ENCODE data around the gene HS3ST3A1. TPM values are rescaled to one million over a fixed set of nuclear protein-coding genes. Genes with fewer than 3 reads are reported as not detected.

Gene HS3ST3A1
- total RNA-seq, 3 donors from 2014 or later = 0.27 TPM; not detected in 2

- peaks cover 16% of the 10 kb centered on the region for H3K27me3 Mint-ChIP-seq (ENCODE audit: low read depth)
- H3K9me3 Mint-ChIP-seq = no peaks in the 10 kb centered on the region
- no peaks in the 10 kb centered on the region for H3K36me3 Mint-ChIP-seq (ENCODE audit: insufficient read depth)
- peaks cover 3% of the 10 kb centered on the region for H3K4me1 Mint-ChIP-seq (ENCODE audit: low read depth)
- DNase-seq = no peak
- no peak for ATAC-seq
- H3K4me3 Mint-ChIP-seq = no peak overlapping the region
These were observed 8.0 kb downstream of the HS3ST3A1 start for GRCh38 chr17:13593757-13594156.

DNA sequence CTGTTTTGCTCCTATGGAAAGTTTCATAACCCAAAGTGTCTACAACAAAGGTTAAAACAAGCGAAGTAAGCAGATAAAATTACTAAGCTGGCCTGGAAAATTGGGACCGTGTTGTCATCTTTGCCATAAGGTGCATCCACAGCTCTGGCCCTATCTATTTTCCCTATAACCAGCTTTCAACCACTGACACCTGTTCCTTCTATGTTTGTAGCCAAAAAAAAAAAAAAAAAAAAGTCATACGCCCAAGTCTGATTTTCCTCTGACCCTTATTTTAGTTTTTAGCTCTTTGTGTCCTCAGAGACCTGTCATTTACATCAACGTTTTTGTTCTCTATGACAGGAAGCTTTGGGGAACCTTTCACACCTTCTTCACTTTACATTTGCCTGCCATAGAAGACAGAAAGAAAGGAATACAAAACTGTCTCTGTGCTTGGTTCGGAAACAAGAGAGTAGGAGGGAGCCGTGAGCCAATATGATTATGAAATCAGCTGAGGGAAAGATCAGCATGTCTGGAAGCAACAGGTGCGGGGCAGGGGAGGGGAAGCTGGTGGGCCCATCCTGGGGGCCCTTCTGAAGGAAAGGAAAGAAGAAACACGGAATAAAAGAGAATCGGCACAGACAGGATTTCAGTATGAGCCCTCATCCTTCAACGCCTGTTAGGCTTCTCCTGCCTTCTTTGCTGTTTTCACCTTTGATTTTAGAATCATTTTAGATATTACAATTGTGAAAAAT is 8.5 kb downstream of the HS3ST3A1 start:
- no peaks in the 10 kb centered on the region for H3K36me3 Mint-ChIP-seq (ENCODE audit: insufficient read depth)
- no peaks in the 10 kb centered on the region for H3K9me3 Mint-ChIP-seq
- ATAC-seq (no peak), DNase-seq (no peak)
- peaks cover 13% of the 10 kb centered on the region for H3K27me3 Mint-ChIP-seq (ENCODE audit: low read depth)
- peaks cover 3% of the 10 kb centered on the region for H3K4me1 Mint-ChIP-seq (ENCODE audit: low read depth)
- H3K4me3 Mint-ChIP-seq = no peak overlapping the region

DNA sequence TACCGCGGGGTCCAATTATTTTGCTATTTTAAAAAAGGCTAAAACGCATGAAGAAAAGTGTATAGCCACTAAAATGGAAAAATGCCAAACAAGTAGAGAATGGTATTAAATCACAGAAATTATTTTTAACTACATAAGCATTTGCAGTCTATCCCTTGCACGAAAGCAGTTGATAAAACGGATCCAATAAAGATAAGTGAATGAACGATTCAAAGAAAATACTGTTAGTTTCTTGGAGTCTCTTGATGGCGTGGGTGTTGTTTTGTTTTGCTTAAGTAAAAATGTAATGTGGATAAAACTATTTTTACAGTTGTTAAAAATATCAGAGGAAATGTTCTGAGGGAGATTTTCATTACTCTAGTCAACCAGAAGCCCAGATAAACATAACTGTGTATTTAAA is 9.3 kb downstream of the HS3ST3A1 start:
- Mint-ChIP-seq H3K36me3 (ENCODE audit: insufficient read depth) (no peaks in the 10 kb centered on the region), H3K4me3 (no peak overlapping the region), H3K4me1 (ENCODE audit: low read depth) (peaks cover 3% of the 10 kb centered on the region), H3K27me3 (ENCODE audit: low read depth) (peaks cover 13% of the 10 kb centered on the region), H3K9me3 (no peaks in the 10 kb centered on the region)
- DNase-seq (no peak), ATAC-seq (no peak)

DNA sequence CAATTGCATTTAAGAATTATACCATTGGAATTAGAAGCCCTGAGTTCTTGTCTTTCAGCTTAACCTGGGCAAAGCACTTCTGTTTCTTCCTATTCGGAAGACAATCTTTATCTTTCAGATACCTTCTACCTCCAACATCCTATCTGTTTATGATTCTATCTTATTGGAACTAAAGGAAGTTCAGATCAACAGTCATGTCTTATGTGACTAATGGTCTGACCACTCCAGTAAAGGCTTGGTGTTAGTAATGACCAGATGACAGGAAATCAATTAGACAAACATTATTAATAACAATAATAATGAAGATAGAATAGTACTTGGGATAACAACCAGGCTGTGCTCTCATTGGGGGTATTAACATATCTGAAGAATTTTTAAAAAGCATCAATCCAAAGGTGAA is 11.3 kb downstream of the HS3ST3A1 start:
- no peak for ATAC-seq
- Mint-ChIP-seq H3K4me3 (no peak overlapping the region), H3K4me1 (ENCODE audit: low read depth) (peaks cover 3% of the 10 kb centered on the region), H3K36me3 (ENCODE audit: insufficient read depth) (no peaks in the 10 kb centered on the region), H3K27me3 (ENCODE audit: low read depth) (peaks cover 11% of the 10 kb centered on the region), H3K9me3 (no peaks in the 10 kb centered on the region)
- no peak for DNase-seq

DNA sequence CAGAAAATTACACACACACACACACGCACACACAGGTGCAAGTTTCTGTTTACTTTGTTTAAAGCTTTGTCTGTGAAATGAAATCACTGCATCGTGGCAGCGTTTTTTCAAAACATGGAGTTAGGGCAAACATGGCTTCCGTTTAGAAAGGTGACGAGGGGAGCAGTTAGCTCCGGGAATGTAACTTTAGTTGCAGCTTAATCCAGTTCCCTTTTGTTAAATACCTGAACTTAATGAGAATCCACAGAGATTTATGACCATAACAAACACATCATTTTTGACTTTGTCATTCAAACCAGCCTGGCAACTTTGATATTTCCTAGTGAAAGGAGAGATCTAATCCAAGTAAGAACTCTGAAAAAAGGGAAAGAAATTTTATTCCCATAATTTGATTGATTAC is 12.1 kb downstream of the HS3ST3A1 start:
- Mint-ChIP-seq H3K9me3 (no peaks in the 10 kb centered on the region), H3K4me3 (no peak overlapping the region), H3K4me1 (ENCODE audit: low read depth) (no peaks in the 10 kb centered on the region), H3K27me3 (ENCODE audit: low read depth) (peaks cover 5% of the 10 kb centered on the region), H3K36me3 (ENCODE audit: insufficient read depth) (no peaks in the 10 kb centered on the region)
- ATAC-seq (no peak), DNase-seq (no peak)

- Mint-ChIP-seq H3K4me1 (ENCODE audit: low read depth) (no peaks in the 10 kb centered on the region), H3K4me3 (no peak overlapping the region), H3K27me3 (ENCODE audit: low read depth) (peaks cover 5% of the 10 kb centered on the region), H3K9me3 (no peaks in the 10 kb centered on the region), H3K36me3 (ENCODE audit: insufficient read depth) (no peaks in the 10 kb centered on the region)
- ATAC-seq (no peak), DNase-seq (no peak)
These were observed 14.0 kb downstream of the HS3ST3A1 start for GRCh38 chr17:13587487-13588338.

GRCh38 chr17:13584701-13585080 is 17.0 kb downstream of the HS3ST3A1 start:
- H3K4me3 Mint-ChIP-seq = no peak overlapping the region
- H3K4me1 Mint-ChIP-seq (ENCODE audit: low read depth) = no peaks in the 10 kb centered on the region
- H3K9me3 Mint-ChIP-seq = no peaks in the 10 kb centered on the region
- H3K27me3 Mint-ChIP-seq (ENCODE audit: low read depth) = peaks cover 3% of the 10 kb centered on the region
- ATAC-seq (no peak), DNase-seq (no peak)
- H3K36me3 Mint-ChIP-seq (ENCODE audit: insufficient read depth) = no peaks in the 10 kb centered on the region

DNA sequence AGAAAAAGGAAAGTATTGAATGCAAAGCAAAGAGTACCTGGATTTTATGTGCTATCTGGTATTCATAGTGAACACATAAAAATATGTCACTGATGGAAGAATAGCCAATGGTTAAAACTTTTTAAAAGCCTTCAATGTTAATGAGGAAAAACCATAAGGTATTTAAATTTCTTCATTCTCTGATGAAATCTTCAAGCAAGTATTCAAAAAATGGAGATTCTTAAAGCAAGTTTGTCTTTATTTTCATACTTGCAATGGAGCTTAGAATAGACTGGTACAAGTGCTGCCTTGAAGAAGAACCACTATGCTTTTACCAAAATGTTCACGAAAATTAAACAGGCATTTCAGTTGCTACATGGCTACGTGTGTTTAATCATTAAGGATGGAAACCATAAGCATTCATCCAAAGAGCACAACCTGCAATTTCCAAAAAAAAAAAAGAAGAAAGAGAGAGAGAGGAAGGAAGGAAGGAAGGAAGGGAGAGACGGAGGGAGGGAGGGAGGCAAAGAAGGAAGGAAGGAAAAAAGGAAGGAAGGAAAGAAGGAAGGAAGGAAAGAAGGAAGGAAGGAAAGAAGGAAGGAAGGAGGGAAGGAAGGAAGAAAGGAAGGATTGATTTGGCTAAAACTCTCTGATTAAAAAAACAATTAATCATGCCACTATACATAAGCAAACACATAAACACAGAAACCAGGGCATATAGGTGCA is 17.6 kb downstream of the HS3ST3A1 start:
- no peaks in the 10 kb centered on the region for H3K36me3 Mint-ChIP-seq (ENCODE audit: insufficient read depth)
- H3K4me1 Mint-ChIP-seq (ENCODE audit: low read depth) = no peaks in the 10 kb centered on the region
- no peak overlapping the region for H3K4me3 Mint-ChIP-seq
- no peak for DNase-seq
- H3K9me3 Mint-ChIP-seq = no peaks in the 10 kb centered on the region
- peaks cover 3% of the 10 kb centered on the region for H3K27me3 Mint-ChIP-seq (ENCODE audit: low read depth)
- no peak for ATAC-seq

- DNase-seq = no peak
- no peak for ATAC-seq
- Mint-ChIP-seq H3K27me3 (ENCODE audit: low read depth) (peaks cover 3% of the 10 kb centered on the region), H3K36me3 (ENCODE audit: insufficient read depth) (no peaks in the 10 kb centered on the region), H3K4me3 (no peak overlapping the region), H3K9me3 (no peaks in the 10 kb centered on the region), H3K4me1 (ENCODE audit: low read depth) (no peaks in the 10 kb centered on the region)
These were observed 18.8 kb downstream of the HS3ST3A1 start for GRCh38 chr17:13582776-13583547.

- DNase-seq (no peak), ATAC-seq (no peak)
- H3K9me3 Mint-ChIP-seq = no peaks in the 10 kb centered on the region
- H3K4me3 Mint-ChIP-seq = no peak overlapping the region
- peaks cover 3% of the 10 kb centered on the region for H3K27me3 Mint-ChIP-seq (ENCODE audit: low read depth)
- no peaks in the 10 kb centered on the region for H3K4me1 Mint-ChIP-seq (ENCODE audit: low read depth)
- H3K36me3 Mint-ChIP-seq (ENCODE audit: insufficient read depth) = no peaks in the 10 kb centered on the region
These were observed 19.8 kb downstream of the HS3ST3A1 start for GRCh38 chr17:13581925-13582324.

DNA sequence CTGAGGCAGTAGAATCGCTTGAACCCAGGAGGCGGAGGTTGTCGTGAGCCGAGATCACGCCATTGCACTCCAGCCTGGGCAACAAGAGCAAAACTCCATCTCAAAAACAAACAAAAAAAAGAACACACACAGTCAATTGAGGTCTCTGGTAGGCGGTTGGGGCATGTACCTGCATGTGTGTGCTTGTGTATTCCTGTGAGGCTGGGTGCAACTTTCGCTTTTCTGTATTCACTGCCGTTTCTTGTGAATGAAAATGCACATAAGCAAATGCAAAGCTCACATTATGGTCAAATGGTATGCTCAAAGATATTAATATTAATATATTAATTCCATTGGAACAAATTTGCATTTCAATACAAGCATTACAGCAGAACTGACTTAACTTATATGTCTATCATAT is 20.9 kb downstream of the HS3ST3A1 start:
- H3K36me3 Mint-ChIP-seq (ENCODE audit: insufficient read depth) = no peaks in the 10 kb centered on the region
- H3K27me3 Mint-ChIP-seq (ENCODE audit: low read depth) = peaks cover 2% of the 10 kb centered on the region
- no peak overlapping the region for H3K4me3 Mint-ChIP-seq
- ATAC-seq = no peak
- H3K9me3 Mint-ChIP-seq = no peaks in the 10 kb centered on the region
- DNase-seq = no peak
- no peaks in the 10 kb centered on the region for H3K4me1 Mint-ChIP-seq (ENCODE audit: low read depth)

DNA sequence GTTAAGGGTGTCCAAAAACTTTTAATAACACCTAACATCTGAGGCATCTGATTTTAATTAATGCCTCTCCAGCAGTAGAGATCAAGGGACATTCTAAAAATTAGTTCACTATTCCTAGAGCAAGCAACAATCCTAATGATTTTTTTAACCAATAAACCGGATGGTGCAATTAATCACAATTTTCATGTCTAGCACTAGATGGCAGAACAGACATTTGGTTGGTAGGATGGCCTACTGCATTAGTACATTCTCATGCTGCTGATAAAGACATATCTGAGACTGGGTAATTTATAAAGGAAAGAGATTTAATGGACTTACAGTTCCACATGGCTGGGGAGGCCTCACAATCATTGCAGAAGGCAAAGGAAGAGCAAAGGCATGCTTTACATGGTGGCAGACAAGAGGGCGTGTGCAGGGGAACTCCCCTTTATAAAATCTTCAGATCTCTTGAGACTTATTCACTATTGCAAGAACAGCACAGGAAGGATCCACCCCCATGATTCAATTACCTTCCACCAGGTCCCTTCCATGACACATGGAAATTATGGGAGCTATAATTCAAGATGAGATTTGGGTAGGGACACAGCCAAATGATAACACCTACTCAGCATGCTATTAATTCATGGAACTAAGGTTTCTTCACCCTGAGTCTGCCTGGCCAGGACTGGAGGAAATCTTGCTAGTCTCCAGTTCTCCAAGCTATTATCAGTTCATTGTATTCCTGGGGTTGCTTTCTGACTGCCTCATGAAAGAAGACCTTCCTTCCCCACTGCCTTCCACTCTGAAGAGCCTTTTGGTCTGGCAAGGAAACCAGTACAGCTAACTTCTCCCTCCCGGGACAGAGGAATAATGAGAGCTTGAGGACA is 24.8 kb downstream of the HS3ST3A1 start:
- Mint-ChIP-seq H3K36me3 (ENCODE audit: insufficient read depth) (no peaks in the 10 kb centered on the region), H3K4me1 (ENCODE audit: low read depth) (no peaks in the 10 kb centered on the region), H3K9me3 (no peaks in the 10 kb centered on the region), H3K27me3 (ENCODE audit: low read depth) (peaks cover 27% of the 10 kb centered on the region), H3K4me3 (no peak overlapping the region)
- ATAC-seq (no peak), DNase-seq (no peak)

DNA sequence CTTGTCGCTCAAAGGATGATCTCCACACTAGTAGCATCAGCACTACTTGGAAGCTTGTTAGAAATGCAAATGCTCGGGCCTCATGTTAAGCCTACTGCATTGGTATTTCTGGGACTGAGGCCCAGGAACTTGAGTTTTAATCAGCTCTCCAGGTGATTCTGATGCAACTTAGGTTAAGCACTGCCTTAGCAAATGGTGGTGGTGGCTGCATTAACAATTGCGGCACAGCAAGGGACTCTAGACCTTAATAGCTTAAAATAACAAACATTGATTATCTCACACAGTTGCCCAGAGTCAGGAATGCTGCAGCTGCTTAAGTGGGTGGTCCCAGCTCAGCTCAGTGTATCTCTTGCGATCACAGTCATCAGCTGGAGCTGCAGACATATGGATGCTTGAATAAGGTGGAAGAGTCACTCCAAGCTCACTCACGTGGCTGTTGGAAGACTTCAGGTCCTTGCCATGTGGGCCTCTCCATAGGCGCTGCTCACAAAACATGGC is 25.8 kb downstream of the HS3ST3A1 start:
- no peaks in the 10 kb centered on the region for H3K36me3 Mint-ChIP-seq (ENCODE audit: insufficient read depth)
- peaks cover 31% of the 10 kb centered on the region for H3K27me3 Mint-ChIP-seq (ENCODE audit: low read depth)
- DNase-seq = no peak
- H3K9me3 Mint-ChIP-seq = no peaks in the 10 kb centered on the region
- no peak for ATAC-seq
- no peak overlapping the region for H3K4me3 Mint-ChIP-seq
- H3K4me1 Mint-ChIP-seq (ENCODE audit: low read depth) = no peaks in the 10 kb centered on the region
